ENCODE results near the gene TEX13C.

The TEX13C gene

GRCh38 chrX:125319646-125320521 lies at the start of gene TEX13C:
Gene TEX13C (plus strand): TSS chrX:125319871. CDS start chrX:125320120, 249 bp downstream.
- H3K27ac ChIP-seq (ENCODE audit: low read depth, low read length) = no peak within 1 kb of the TSS
- no peak within 1 kb of the TSS for H3K4me3 ChIP-seq (ENCODE audit: low read depth in 1 of 5, low read length in 5 of 5)
- no peaks in the 10 kb centered on the region for H3K4me1 ChIP-seq (ENCODE audit: control insufficient read depth in 5 of 5, insufficient read depth in 5 of 5, low read length in 5 of 5)
- peaks cover 0 to 3% (median 0%) of the 10 kb centered on the region in 5 donors for H3K27me3 ChIP-seq (ENCODE audit: control insufficient read depth in 5 of 5, insufficient read depth in 4 of 5, low read length in 5 of 5)
- H3K9ac ChIP-seq (ENCODE audit: low read length in 5 of 5) = no peak within 1 kb of the TSS
- H3K36me3 ChIP-seq (ENCODE audit: control insufficient read depth in 5 of 5, insufficient read depth in 5 of 5, low read length in 5 of 5) = no peaks in the 10 kb centered on the region
- H3K9me3 ChIP-seq (ENCODE audit: control insufficient read depth in 5 of 5, low read length in 5 of 5) = peaks cover 0 to 4% (median 0%) of the 10 kb centered on the region in 5 donors

DNA sequence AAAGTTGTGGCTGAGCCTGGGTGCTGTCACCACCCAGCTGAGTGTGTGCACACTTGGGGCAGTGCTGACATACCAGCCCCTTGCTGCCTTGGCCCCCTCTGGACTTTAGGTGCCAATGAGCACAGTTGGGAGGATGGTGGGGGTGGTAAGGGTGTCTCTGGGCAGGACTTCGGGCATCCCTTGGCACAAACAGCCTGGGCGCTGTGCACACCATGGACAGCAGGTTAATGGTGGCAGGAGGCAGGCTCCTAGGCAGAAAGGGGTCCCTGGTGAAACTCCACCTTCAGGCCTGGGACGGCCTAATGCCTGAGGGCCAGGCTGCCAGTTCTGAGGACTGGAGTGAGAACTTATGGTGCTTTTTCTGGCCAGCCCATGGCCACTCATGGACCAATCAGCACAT lies 32.4 kb upstream of the TEX13C start:
- H3K36me3 ChIP-seq (ENCODE audit: control insufficient read depth in 5 of 5, insufficient read depth in 5 of 5, low read length in 5 of 5) = no peaks in the 10 kb centered on the region
- no peaks in the 10 kb centered on the region for H3K9me3 ChIP-seq (ENCODE audit: control insufficient read depth in 5 of 5, low read length in 5 of 5)
- H3K4me3 ChIP-seq (ENCODE audit: low read depth in 1 of 5, low read length in 5 of 5) = no peak overlapping the region
- no peak overlapping the region for H3K9ac ChIP-seq (ENCODE audit: low read length in 5 of 5)
- peaks cover 0 to 3% (median 0%) of the 10 kb centered on the region in 5 donors for H3K27me3 ChIP-seq (ENCODE audit: control insufficient read depth in 5 of 5, insufficient read depth in 4 of 5, low read length in 5 of 5)
- peaks cover 0 to 5% (median 0%) of the 10 kb centered on the region in 5 donors for H3K4me1 ChIP-seq (ENCODE audit: control insufficient read depth in 5 of 5, insufficient read depth in 5 of 5, low read length in 5 of 5)
- H3K27ac ChIP-seq (ENCODE audit: low read depth, low read length) = no peak overlapping the region

DNA sequence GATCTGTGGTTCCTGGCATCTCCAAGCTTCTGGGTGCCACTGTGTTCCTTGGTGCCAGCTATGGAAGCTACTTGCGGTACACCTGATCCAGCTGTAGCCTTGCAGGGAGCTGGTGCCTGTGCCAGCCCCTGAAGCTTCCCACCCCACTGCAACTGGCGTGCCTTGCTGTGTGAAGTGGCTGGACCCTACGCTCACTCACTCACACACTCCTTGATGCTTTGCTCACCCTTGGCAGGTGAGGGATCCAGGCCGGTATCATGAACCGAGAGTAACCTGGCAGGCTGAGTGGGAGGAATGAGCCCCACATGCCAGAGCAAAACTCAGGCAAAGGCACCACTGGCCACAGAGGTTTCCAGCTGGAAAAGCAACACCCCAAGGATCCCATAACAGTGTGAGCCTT lies 31.3 kb upstream of the TEX13C start:
- H3K27ac ChIP-seq (ENCODE audit: low read depth, low read length) = no peak overlapping the region
- H3K9ac ChIP-seq (ENCODE audit: low read length in 5 of 5) = no peak overlapping the region
- peaks cover 0 to 5% (median 0%) of the 10 kb centered on the region in 5 donors for H3K4me1 ChIP-seq (ENCODE audit: control insufficient read depth in 5 of 5, insufficient read depth in 5 of 5, low read length in 5 of 5)
- no peaks in the 10 kb centered on the region for H3K36me3 ChIP-seq (ENCODE audit: control insufficient read depth in 5 of 5, insufficient read depth in 5 of 5, low read length in 5 of 5)
- no peak overlapping the region for H3K4me3 ChIP-seq (ENCODE audit: low read depth in 1 of 5, low read length in 5 of 5)
- no peaks in the 10 kb centered on the region for H3K9me3 ChIP-seq (ENCODE audit: control insufficient read depth in 5 of 5, low read length in 5 of 5)
- peaks cover 0 to 3% (median 0%) of the 10 kb centered on the region in 5 donors for H3K27me3 ChIP-seq (ENCODE audit: control insufficient read depth in 5 of 5, insufficient read depth in 4 of 5, low read length in 5 of 5)

GRCh38 chrX:125289209-125289608 lies 30.5 kb upstream of the TEX13C start:
- no peaks in the 10 kb centered on the region for H3K36me3 ChIP-seq (ENCODE audit: control insufficient read depth in 5 of 5, insufficient read depth in 5 of 5, low read length in 5 of 5)
- H3K4me1 ChIP-seq (ENCODE audit: control insufficient read depth in 5 of 5, insufficient read depth in 5 of 5, low read length in 5 of 5) = peaks cover 0 to 5% (median 0%) of the 10 kb centered on the region in 5 donors
- H3K27ac ChIP-seq (ENCODE audit: low read depth, low read length) = no peak overlapping the region
- H3K9me3 ChIP-seq (ENCODE audit: control insufficient read depth in 5 of 5, low read length in 5 of 5) = no peaks in the 10 kb centered on the region
- H3K9ac ChIP-seq (ENCODE audit: low read length in 5 of 5) = no peak overlapping the region
- H3K4me3 ChIP-seq (ENCODE audit: low read depth in 1 of 5, low read length in 5 of 5) = no peak overlapping the region
- H3K27me3 ChIP-seq (ENCODE audit: control insufficient read depth in 5 of 5, insufficient read depth in 4 of 5, low read length in 5 of 5) = peaks cover 0 to 3% (median 0%) of the 10 kb centered on the region in 5 donors

DNA sequence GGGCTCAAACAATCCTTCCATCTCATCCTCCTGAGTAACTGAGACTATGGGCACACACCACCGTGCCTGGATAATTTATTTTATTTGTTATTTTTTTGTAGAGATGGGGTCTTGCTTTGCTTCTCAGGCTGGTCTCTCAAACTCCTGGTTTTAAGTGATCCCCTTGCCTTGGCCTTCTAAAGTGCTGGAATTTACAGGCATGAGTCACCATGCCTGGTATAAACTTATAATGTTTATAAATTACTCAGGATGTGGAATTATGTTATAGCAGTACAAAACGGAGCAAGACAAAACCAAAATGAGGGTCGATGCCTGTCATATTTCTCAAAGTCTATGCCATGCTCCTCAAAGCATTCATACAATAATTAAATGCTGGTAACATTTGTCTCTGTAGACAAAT lies 29.8 kb upstream of the TEX13C start:
- H3K27ac ChIP-seq (ENCODE audit: low read depth, low read length) = no peak overlapping the region
- no peak overlapping the region for H3K4me3 ChIP-seq (ENCODE audit: low read depth in 1 of 5, low read length in 5 of 5)
- no peaks in the 10 kb centered on the region for H3K9me3 ChIP-seq (ENCODE audit: control insufficient read depth in 5 of 5, low read length in 5 of 5)
- H3K27me3 ChIP-seq (ENCODE audit: control insufficient read depth in 5 of 5, insufficient read depth in 4 of 5, low read length in 5 of 5) = peaks cover 0 to 3% (median 0%) of the 10 kb centered on the region in 5 donors
- H3K36me3 ChIP-seq (ENCODE audit: control insufficient read depth in 5 of 5, insufficient read depth in 5 of 5, low read length in 5 of 5) = no peaks in the 10 kb centered on the region
- H3K4me1 ChIP-seq (ENCODE audit: control insufficient read depth in 5 of 5, insufficient read depth in 5 of 5, low read length in 5 of 5) = peaks cover 0 to 5% (median 0%) of the 10 kb centered on the region in 5 donors
- H3K9ac ChIP-seq (ENCODE audit: low read length in 5 of 5) = no peak overlapping the region

GRCh38 chrX:125291124-125291523 lies 28.5 kb upstream of the TEX13C start:
- Histone ChIP-seq H3K36me3 (ENCODE audit: control insufficient read depth in 5 of 5, insufficient read depth in 5 of 5, low read length in 5 of 5) (no peaks in the 10 kb centered on the region), H3K9me3 (ENCODE audit: control insufficient read depth in 5 of 5, low read length in 5 of 5) (no peaks in the 10 kb centered on the region), H3K9ac (ENCODE audit: low read length in 5 of 5) (no peak overlapping the region), H3K27ac (ENCODE audit: low read depth, low read length) (no peak overlapping the region), H3K4me3 (ENCODE audit: low read depth in 1 of 5, low read length in 5 of 5) (no peak overlapping the region), H3K27me3 (ENCODE audit: control insufficient read depth in 5 of 5, insufficient read depth in 4 of 5, low read length in 5 of 5) (peaks cover 0 to 3% (median 0%) of the 10 kb centered on the region in 5 donors), H3K4me1 (ENCODE audit: control insufficient read depth in 5 of 5, insufficient read depth in 5 of 5, low read length in 5 of 5) (peaks cover 0 to 5% (median 0%) of the 10 kb centered on the region in 5 donors)

GRCh38 chrX:125293850-125294780 lies 25.6 kb upstream of the TEX13C start:
- Histone ChIP-seq H3K9me3 (ENCODE audit: control insufficient read depth in 5 of 5, low read length in 5 of 5) (no peaks in the 10 kb centered on the region), H3K9ac (ENCODE audit: low read length in 5 of 5) (no peak overlapping the region), H3K27me3 (ENCODE audit: control insufficient read depth in 5 of 5, insufficient read depth in 4 of 5, low read length in 5 of 5) (no peaks in the 10 kb centered on the region), H3K4me1 (ENCODE audit: control insufficient read depth in 5 of 5, insufficient read depth in 5 of 5, low read length in 5 of 5) (no peaks in the 10 kb centered on the region), H3K36me3 (ENCODE audit: control insufficient read depth in 5 of 5, insufficient read depth in 5 of 5, low read length in 5 of 5) (no peaks in the 10 kb centered on the region), H3K27ac (ENCODE audit: low read depth, low read length) (no peak overlapping the region), H3K4me3 (ENCODE audit: low read depth in 1 of 5, low read length in 5 of 5) (no peak overlapping the region)

DNA sequence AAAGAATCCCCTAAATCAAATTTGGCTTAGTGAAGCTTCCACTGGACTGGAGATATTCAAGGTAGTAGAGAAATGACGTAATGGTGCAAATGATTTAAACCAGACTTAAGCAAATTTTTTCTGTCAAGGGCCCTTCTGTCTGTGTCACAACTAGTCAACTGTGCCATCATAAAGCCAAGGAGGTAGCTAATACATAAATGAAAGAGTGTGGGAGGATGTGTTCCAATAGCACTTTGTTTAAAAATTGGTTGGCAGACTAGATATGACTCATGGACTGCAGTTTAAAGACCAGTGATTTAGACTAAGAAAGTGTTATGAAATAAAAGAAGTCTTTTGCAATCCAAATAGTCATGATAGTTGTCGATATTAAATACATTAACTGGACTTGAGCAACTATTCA lies 24.3 kb upstream of the TEX13C start:
- H3K9me3 ChIP-seq (ENCODE audit: control insufficient read depth in 5 of 5, low read length in 5 of 5) = no peaks in the 10 kb centered on the region
- no peaks in the 10 kb centered on the region for H3K36me3 ChIP-seq (ENCODE audit: control insufficient read depth in 5 of 5, insufficient read depth in 5 of 5, low read length in 5 of 5)
- H3K9ac ChIP-seq (ENCODE audit: low read length in 5 of 5) = no peak overlapping the region
- no peaks in the 10 kb centered on the region for H3K27me3 ChIP-seq (ENCODE audit: control insufficient read depth in 5 of 5, insufficient read depth in 4 of 5, low read length in 5 of 5)
- no peaks in the 10 kb centered on the region for H3K4me1 ChIP-seq (ENCODE audit: control insufficient read depth in 5 of 5, insufficient read depth in 5 of 5, low read length in 5 of 5)
- H3K4me3 ChIP-seq (ENCODE audit: low read depth in 1 of 5, low read length in 5 of 5) = no peak overlapping the region
- no peak overlapping the region for H3K27ac ChIP-seq (ENCODE audit: low read depth, low read length)

- no peak overlapping the region for H3K4me3 ChIP-seq (ENCODE audit: low read depth in 1 of 5, low read length in 5 of 5)
- no peaks in the 10 kb centered on the region for H3K27me3 ChIP-seq (ENCODE audit: control insufficient read depth in 5 of 5, insufficient read depth in 4 of 5, low read length in 5 of 5)
- no peak overlapping the region for H3K9ac ChIP-seq (ENCODE audit: low read length in 5 of 5)
- H3K27ac ChIP-seq (ENCODE audit: low read depth, low read length) = no peak overlapping the region
- no peaks in the 10 kb centered on the region for H3K9me3 ChIP-seq (ENCODE audit: control insufficient read depth in 5 of 5, low read length in 5 of 5)
- H3K4me1 ChIP-seq (ENCODE audit: control insufficient read depth in 5 of 5, insufficient read depth in 5 of 5, low read length in 5 of 5) = no peaks in the 10 kb centered on the region
- no peaks in the 10 kb centered on the region for H3K36me3 ChIP-seq (ENCODE audit: control insufficient read depth in 5 of 5, insufficient read depth in 5 of 5, low read length in 5 of 5)
Observed at GRCh38 chrX:125298871-125299270, 20.8 kb upstream of the TEX13C start.
